HT-29 (cell line): ENCODE data around the gene RIF1. TPM values are rescaled to one million over a fixed set of nuclear protein-coding genes. Genes with fewer than 3 reads are reported as not detected.

Source experiments
- DNase-seq: peaks from one replicate; pipeline ENCODE4 v3.0.0-alpha.2; 2015; ENCODE audit warnings: low spot score
- total RNA-seq: library from RNA; depleted of rRNA; stranded (reverse); fragments of >200 nt; shearing (Covaris generic); gene quantifications from 2 replicates; pipeline ENCODE4 v1.2.3, GENCODE V29; 2014; rRNA removed

Gene RIF1, protein sequence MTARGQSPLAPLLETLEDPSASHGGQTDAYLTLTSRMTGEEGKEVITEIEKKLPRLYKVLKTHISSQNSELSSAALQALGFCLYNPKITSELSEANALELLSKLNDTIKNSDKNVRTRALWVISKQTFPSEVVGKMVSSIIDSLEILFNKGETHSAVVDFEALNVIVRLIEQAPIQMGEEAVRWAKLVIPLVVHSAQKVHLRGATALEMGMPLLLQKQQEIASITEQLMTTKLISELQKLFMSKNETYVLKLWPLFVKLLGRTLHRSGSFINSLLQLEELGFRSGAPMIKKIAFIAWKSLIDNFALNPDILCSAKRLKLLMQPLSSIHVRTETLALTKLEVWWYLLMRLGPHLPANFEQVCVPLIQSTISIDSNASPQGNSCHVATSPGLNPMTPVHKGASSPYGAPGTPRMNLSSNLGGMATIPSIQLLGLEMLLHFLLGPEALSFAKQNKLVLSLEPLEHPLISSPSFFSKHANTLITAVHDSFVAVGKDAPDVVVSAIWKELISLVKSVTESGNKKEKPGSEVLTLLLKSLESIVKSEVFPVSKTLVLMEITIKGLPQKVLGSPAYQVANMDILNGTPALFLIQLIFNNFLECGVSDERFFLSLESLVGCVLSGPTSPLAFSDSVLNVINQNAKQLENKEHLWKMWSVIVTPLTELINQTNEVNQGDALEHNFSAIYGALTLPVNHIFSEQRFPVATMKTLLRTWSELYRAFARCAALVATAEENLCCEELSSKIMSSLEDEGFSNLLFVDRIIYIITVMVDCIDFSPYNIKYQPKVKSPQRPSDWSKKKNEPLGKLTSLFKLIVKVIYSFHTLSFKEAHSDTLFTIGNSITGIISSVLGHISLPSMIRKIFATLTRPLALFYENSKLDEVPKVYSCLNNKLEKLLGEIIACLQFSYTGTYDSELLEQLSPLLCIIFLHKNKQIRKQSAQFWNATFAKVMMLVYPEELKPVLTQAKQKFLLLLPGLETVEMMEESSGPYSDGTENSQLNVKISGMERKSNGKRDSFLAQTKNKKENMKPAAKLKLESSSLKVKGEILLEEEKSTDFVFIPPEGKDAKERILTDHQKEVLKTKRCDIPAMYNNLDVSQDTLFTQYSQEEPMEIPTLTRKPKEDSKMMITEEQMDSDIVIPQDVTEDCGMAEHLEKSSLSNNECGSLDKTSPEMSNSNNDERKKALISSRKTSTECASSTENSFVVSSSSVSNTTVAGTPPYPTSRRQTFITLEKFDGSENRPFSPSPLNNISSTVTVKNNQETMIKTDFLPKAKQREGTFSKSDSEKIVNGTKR (N-terminal part only)
- 15.9 and 21.9 TPM in 2 replicates for total RNA-seq

DNA sequence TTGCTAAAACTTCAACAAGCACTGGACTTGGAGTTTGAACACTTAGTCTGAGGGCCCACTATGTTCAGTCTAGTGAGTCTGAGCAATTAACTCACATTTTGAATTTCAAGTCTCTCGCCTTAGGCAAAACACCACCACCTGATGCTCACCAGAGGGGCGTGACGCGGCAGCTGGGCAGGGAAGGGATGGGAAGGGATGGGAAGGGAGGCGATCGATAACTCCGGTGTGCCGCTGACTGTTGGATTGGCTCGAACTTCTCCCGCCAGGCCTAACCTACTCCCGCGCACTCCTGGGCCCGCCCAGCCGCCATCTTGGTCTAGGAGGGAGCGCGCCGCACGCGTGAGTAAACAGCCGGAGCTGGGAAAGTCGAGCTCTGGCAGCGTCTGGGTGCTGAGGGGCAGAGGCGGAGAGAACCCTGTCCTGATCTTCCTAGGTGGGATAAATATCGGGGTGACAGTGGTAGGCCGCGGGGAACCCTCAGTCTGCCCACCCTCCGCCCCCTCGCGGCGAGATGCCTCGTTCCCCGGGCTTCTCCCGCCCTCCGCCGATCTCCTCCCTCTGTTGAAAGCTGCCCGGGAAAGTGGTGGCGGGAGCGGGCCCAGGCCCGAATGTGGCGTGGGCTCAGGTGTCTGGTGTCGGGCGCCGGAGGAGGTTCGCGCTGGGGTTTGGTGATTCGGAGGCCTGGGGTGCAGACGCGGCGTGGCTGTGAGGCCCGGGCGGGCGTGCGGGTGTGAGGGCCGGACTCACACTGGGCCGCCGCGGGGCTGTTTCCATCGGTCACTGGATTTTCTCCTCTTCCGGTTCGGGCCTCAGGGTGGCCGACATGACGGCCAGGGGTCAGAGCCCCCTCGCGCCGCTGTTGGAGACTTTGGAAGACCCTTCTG is at the start of gene RIF1:
RIF1 (plus strand) TSS at position 302 of the 884 bp plus-strand sequence; CDS start at position 824, 522 bp downstream.
- DNase-seq: peak; percentile 96

DNA sequence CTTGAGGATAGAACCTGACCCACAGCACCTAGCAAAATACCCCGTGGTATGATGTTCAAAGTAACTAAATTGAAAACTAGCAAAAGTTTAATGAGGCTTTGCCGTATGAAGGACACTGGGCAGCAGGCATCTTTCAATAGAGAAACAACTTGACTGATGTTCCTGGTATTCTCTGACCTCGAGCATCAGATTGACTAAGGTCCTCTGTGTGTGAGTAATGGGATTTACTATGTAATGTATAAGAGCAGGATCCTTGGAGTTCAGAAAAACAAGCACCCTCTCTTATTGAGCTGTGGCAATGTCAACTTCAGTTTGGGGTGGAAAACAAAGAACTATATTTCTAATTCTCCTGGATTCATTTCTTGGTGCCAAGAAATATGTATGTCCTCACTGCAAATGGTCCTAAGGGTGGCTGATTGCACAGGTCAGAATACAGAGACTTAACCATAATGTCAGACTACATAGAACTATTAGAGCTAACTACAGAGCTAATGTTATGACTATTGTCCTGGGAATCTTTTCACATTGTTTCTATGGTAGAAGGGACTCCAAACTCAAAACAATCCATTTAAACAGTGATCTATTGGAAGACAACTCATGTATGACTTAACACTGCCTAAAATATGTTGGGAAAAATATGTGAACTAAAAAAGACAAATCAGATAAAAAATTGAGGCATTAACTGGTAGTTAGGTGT is 47.9 kb upstream of the RIF1 start:
- no peak for DNase-seq

DNA sequence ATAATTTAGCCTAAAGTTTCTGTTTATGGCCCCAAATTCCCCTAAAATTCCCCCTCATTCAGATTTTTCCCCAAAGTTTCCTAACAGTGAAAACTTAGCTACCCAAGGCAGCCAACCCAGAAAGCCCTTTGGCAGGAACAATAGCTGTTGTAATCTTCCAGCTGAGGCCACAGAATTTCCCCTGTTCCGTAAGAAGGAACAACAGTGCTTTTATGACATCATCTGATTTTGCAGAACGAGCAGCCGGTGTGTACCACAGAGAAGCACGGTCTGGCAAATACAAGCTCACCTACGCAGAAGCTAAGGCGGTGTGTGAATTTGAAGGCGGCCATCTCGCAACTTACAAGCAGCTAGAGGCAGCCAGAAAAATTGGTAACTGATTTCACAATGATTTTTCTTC is 46.0 kb upstream of the RIF1 start:
- no peak for DNase-seq

DNA sequence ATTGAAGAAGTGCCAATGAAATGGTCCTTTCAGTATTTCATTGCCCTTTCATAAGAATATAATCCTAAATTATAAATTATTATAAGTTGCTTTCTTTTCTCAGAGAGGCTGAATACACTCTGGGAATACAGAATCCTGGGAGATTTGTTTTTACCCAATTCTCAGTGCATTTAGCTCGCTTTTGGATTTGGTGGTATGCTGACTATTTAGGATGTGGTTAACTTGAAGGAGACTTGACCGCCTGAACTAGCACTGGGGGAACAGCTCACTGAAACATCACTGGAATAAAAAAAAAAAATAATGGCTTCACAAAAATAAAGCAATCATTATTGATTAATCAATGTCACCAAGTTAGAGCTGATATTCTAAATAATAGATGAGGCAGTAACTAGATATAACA is 42.1 kb upstream of the RIF1 start:
- no peak for DNase-seq

DNA sequence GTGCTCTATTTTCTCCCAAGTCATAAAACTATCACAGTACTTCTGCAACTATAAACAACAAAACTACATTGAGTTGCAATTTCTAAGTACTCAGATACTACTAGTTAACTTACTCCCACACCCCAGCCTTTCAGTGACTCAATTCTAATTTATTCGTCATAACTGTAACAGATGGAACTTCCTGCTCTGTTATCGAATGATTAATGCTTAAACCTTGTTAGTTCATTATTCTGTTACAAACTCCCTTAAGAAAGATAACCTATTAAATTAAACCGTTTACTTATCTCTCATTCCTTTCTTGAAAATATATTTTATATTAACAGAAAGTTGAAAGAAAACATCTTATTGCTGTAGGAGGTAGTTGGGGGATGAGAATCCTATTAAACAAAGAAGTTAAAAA is 35.3 kb upstream of the RIF1 start:
- DNase-seq: no peak

DNA sequence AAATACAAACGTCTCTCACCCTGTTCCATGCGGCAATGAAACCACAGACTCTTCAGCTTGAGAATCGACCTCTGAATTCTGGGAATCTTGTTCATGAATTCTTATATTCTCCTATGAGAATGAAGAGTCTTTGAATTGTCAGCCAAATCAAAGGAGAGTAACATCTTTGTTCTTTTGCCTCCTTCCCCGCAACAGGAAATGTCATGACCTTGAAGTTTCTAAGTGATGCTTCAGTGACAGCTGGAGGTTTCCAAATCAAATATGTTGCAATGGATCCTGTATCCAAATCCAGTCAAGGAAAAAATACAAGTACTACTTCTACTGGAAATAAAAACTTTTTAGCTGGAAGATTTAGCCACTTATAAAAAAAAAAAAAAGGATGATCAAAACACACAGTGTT is 30.5 kb upstream of the RIF1 start:
- no peak for DNase-seq

DNA sequence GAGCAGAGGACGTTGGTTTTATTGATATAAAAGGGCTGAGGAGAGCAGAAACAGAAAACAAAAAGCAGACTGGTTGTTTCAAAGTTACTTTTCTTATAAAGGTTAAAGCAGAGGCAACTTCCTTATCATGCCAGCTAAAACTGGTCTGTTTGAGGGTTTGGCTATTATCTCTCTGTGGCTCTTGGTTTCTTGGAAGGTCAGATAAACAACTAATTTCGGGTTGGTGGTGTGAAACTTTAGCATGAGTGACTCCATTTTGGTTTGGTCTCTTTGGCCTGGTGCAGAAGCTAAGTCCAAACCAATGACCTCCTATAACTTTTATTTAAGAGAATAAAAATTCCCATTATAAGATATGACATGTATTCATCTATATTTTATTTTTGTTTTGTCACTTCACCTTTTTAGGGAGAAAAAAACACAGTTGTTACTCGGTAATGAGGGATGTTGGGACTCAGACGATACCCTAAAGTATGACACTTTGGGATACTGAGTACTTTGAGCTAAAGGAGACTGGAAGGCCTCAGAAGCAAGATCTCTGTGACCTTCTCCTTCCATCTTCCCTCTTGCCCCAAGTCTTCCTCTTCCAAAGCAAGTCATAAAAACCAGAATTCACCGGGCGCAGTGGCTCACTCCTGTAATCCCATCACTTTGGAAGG is 29.0 kb upstream of the RIF1 start:
- DNase-seq: no peak

DNA sequence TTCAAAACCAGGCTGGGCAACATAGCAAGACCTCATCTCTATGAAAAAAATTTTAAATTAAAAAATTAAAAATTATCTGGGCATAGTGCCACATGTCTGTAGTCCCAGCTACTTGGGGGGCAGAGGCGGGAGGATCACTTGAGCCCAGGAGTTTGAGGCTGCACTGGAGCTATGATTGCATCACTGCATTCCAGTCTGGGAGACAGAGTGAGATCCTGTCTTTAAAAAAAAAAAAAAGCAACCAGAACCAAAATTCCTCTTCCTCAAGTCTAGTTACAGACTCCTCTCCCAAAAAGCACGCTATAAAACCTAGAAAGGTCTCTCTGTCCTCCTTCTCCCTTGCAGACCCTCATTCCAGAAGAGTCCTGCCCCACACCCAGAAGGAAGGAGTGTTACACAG is 28.4 kb upstream of the RIF1 start:
- no peak for DNase-seq

DNA sequence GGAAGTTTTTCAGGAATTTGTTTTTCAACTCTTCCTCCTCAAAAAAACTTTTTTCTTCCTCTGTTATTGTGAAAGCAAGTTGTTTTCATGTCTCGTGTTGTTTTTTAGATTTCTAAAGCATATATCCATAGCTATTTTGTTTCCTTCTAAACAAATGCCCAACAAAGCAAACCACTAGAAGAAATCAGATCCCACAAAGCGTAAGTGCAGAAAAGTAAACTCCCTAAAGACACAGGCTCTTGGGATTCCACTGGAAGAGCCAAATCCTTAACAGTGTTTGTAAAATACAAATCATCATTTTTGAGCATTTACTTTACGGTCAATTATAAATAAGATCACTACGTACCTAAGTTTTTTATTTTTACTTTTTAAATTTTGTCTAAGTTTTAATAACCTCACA is 21.7 kb upstream of the RIF1 start:
- no peak for DNase-seq

DNA sequence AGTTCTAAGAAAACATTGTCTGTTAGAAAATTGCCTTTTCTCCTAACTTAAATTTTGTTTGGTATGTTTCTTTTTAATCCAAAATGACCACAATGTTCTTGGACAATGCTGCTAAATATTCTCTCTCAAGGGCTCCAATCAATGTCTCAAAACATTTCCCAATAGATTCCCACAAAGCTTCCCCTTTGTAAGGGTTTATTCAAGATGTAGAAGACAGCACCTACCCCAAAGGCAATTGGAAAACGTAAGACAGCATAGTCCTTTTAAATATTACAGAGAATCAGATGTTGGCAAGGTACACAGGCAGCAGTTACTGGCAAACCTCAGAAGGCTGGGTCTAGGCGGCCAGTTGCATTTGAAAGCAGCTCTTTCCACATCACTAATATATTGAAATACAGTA is 18.3 kb upstream of the RIF1 start:
- no peak for DNase-seq

DNA sequence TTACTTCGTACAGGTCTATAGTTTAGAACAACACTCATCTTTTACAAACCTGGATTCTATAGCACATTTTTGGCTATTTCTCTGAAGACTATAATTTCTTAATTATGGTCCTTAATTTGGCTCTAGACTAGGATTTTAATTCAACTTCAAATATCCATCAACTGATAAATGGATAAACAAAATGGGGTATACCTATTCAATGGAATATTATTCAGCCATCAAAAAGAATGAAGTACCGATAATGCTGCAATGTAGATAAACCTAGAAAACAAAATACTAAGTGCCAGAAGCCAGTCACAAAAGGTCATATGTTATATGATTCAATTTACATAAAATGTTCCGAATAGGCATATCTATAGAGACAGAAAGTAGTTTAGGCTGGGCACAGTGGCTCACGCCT is 15.2 kb upstream of the RIF1 start:
- DNase-seq: no peak

DNA sequence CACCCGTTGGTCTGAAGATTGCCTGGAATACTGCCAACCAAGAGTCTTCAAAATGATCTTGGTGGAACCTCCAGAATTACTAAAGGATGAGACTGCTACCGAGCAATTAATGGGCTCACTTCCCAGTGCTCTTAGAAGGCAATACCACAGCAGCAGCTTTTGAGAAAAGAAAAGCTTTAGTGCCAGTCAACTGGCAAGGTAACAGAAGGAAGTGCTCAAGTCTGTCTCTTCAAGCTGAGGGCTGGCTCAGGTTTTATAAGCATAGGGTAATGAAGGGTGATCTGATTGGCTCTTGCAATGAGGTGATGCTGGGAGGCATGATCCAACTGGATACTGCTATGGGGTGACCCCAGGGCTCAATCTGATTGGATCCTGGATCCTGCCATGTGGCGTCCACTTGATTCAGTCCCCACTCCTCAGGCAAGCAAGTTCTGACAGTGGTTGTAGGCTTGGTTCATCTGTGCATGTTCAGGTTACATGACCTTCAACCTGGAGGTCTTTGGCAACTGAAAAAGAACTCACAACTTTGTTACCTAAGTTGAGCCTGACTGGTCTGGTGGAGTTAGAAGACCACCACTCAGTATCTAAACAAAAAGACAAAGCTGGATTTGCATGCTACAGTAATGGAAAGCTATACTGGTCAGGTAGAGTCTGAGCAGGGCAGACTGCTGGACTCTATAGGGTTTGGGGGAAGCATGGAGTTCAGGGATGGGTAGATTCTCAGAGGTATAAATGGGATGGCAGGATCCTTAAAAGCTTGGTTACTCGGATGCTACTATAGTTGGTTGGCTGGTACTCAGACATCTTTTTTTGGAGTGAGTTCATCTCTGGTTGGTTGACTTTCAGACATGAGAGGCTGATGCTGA is 14.0 kb upstream of the RIF1 start:
- DNase-seq: no peak

DNA sequence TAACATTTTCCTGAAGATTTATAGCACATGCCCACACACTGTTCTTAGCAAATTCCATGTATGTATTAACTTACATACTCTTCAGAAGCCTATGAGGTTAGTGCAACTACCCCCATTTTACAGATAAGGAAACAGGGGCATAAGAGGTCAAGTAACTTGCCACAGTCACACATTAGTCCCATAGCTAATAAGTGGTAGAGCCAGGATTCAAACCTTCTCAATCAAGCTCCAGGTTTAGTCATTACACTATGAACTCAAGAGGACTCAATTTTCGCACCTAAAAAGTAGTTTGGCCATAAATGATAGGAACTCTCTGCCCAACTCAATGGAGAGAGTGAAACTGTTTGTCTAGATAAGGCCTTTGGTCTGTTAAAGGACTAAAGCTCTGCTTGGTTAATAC is 9.7 kb upstream of the RIF1 start:
- no peak for DNase-seq

DNA sequence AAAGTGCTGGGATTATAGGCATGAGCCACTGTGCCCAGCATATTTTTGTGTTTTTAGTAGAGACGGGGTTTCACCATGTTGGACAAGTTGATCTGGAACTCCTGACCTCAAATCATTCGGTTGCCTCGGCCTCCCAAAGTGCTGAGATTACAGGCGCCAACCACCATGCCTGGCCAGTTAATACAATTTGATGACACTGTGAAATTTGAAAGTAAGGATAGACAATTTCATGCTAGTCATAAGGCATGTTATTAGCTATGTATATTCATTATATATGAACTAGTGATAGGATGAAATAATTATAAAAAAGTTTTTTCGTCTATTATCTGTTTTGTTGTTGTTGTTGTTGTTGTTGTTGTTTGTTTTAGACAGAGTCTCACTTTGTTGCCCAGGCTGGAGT is 8.6 kb upstream of the RIF1 start:
- DNase-seq: no peak

DNA sequence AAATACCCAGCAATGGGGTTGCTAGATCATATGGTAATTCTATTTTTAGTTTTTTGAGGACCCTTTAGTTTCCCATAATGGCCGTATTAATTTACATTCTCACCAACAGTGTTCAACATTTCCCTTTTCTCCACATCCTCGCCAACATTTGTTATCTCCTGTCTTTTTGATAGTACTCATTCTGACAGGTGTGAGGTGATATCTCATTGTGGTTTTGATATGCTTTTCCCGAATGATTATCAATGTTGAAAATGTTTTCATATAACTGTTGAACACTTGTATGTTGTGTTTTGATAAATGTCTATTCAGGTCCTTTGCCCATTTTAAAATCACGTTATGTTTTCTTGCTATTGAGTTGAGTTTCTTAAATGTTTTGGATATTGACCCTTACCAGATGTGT is 5.8 kb upstream of the RIF1 start:
- DNase-seq: no peak

DNA sequence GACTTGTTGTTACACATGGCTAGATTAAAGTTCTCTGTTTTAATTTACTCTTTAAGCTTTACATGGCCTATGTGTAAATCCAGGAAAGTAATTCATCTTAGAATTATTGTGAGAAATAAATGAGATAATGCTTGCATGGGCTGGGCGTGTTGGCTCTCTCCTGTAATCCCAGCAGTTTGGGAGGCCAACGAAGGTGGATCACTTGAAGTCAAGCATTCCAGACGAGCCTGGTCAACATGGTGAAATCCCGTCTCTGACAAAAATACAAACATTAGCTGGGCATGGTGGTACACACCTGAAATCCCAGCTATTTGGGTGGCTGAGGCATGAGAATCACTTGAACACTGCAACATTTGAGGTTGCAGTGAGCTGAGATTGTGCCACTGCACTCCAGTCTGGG is 4.3 kb upstream of the RIF1 start:
- DNase-seq: no peak

DNA sequence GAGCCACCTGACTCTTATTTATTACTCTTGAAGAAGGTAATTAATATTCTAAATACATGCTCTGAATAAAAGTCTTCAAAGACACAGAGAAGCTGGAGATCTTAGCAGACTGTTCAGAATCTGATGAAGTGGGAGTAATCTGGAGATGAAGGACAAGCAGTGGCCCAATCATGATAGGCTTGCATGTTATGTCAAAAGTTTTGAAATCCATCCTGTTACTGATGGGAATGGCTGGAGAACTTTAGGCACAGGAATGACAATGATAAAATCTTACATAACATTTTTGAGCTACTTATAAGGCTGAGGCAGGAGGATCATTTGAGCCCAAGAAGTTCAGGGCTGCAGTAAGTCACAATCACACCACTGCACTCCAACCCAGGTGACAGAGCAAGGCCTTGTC is 2.4 kb upstream of the RIF1 start:
- no peak for DNase-seq

DNA sequence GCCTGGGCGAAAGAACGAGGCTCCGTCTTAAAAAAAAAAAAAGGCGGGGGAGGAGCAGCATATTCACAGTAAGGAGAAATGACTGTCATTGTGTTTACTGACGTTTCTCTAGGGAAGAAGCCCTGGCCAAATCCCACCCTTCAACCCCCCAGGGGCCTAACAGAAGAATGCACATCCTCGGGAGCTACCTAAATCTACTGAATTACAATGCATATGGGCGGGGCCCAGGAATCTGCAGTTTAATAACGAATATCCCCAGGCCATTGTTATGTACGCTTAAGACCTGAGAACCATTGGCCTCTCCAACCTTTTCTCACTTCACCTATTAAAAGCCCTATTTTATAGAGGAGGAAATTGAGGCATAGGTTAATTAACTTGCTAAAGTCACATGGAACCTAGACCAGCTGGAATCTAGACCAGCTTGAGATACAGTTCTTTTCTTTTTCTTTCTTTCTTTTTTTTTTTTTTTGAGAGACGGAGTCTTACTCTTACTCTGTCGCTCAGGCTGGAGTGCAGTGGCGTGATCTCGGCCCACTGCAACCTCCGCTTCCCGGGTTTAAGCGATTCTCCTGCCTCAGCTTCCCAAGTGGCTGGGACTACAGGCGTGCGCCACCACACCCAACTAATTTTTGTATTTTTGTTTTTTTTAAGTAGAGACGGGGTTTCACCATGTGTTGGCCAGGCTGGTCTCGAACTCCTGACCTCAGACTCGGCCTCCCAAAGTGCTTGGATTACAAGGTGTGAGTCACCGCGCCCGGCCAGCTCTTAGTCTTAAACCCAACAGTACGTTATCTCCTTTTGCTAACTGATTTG is 708 bp upstream of the RIF1 start:
- DNase-seq: no peak
